NCI-H82 treated with DMSO at 0.1 percent for 48 hours (cell line): ENCODE measurements around the gene TOM1L2.

Experiments
- DNase-seq: peaks from one replicate; lab custom pipeline; 2025; ENCODE audit not compliant: unreplicated experiment; lab: John Stamatoyannopoulos, UW

Gene TOM1L2

DNA sequence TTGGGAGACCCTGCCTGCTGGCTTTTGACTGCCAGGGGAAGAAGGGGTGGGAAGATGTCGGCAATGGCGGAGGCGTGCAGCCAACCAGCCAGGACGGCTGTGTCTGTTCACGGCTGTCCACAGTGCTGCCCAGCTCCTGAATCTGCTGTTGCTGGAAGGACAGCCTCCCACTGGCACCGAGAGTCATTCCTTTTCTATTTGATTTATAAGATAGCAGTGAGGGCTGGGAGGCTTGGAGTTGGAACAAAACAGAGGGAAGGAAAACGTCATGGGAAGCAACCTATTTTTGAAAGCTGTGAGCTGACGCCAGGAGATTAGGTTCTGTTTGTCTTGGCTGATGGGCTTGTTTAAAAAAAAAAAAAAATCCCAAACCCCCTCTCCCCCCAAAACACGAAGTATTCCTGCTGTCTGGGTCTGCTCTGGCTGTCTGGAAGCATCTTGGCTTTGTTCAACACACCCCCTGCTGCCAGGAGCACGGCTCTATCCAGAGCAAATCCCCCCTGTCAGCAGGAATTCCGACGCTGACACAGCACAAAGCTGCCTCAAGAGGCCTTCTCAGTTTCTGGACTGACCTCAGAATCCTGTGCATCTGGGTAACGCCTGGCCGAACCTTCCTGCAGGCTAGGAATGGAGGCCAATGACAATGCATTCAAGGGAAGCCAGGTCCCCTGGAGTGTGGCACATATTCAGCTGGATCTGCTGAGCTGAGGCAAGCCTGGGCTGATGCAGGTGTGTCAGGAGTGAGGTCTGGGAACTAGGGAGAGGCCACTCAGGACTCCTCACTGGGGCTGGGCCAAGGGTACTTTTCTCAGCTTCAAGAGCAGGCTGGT is 94.5 kb downstream of the TOM1L2 start:
- no peak for DNase-seq

GRCh38 chr17:17876959-17877528 is 95.2 kb downstream of the TOM1L2 start:
- no peak for DNase-seq

- no peak for DNase-seq
Measured at GRCh38 chr17:17874478-17874877, 97.7 kb downstream of the TOM1L2 start.

- DNase-seq, result no peak
Measured at GRCh38 chr17:17873450-17873991, 98.7 kb downstream of the TOM1L2 start.

GRCh38 chr17:17872547-17873345 is 99.5 kb downstream of the TOM1L2 start:
- DNase-seq, result no peak

- no peak for DNase-seq
Measured at GRCh38 chr17:17871913-17872312, 100.3 kb downstream of the TOM1L2 start.

- DNase-seq, result no peak
Measured at GRCh38 chr17:17870247-17870646, 102.0 kb downstream of the TOM1L2 start.

DNA sequence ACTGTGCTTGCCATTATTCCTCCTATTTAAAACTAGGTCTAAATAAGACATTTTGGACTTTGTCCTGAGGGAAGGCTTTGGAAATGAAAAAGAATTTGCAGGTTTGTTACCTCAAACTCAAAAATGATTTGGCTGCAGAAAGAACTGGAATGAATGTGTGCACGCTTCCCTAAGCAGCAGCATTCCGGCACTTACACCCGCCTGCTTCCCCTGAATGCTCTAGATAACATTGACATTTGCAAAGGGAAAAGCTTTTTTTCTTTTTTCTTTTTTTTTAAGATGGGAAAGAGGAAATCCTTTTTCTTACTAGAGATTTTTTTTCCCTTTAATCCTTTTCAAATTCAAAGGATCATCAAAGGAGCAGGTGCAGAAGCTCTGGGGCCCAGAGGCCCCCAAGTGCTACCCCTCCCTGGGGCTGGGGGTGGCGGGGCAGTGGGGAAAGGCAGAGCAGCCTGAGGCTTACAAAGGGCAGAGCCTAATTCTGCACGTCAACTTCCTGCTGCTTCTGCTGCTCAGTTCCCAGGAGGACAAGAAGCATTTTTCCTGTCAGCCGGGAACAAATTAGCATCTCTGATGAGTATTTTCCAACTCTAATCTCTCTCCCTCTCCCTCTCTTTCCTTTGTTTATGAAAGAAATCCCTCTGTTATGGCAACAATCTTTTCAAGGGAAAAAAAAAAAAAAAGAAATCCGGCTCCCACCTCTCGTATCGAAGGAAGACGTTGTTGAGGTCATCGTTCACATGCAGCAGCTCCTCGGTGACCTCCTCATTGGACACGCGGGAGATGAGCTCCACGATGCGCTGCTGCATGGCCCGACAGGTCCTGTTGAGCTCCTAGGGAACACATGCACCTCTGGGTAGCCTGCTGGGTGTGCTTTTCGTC is 103.3 kb downstream of the TOM1L2 start:
- no peak for DNase-seq

- no peak for DNase-seq
Measured at GRCh38 chr17:17866897-17867296, 105.3 kb downstream of the TOM1L2 start.

- no peak for DNase-seq
Measured at GRCh38 chr17:17866425-17866824, 105.8 kb downstream of the TOM1L2 start.

- no peak for DNase-seq
Measured at GRCh38 chr17:17865035-17865434, 107.2 kb downstream of the TOM1L2 start.

DNA sequence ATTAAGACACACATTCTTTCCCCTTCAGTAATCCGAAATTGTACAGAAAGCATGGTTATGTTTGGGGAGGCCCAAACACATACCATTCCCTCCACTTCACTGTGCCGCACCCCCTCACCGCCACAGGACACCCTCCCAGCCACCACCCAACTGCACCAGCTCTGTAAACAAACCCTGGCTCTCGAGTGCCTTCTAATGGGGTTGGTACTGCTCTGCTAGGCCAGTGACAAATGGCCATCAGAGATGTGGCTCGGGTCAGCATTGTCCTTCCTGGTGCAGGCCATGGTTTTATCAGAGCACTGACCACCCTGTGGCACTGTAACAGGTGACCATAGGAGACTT is 111.5 kb downstream of the TOM1L2 start:
- DNase-seq, result no peak

DNA sequence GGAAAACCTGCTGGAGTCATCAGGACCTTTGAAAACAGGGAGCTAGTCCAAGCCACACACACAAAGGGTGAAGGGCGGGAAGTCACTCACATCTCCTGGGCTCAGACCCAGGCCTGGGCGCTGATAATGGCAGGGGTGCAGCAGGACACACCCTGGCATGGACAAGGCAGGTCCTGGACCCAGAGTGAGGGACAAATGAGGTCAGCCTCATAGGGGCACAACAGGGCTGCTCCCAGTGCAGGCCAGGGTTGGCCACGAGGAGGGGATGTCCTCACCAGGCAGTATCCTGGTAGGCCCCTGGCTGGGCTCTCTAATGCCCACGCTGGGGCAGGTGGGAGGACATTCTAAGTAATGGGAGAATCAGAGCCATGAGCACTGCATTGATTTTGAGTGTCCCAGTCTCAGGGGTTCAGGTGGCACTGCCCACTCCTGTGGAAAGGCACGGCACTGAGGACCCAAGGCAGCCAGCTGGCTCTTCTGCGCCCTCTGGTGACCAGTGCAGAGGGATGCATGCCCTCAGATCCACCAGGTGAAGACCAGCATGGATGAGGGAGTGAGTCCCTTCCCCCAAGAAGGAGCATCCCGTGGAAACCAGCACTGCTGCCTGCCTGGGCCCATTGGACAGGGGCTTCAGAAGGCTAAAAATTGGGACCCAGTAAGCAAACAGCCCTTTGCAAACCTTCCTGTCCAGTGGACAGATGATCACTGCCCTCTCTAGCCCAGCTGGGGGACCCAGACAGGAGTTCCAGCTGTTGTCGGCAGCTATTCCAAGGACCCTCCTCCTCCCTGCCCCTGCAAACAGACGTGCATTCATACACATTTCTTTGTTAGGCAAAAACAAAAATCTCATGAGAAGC is 112.1 kb downstream of the TOM1L2 start:
- no peak for DNase-seq

DNA sequence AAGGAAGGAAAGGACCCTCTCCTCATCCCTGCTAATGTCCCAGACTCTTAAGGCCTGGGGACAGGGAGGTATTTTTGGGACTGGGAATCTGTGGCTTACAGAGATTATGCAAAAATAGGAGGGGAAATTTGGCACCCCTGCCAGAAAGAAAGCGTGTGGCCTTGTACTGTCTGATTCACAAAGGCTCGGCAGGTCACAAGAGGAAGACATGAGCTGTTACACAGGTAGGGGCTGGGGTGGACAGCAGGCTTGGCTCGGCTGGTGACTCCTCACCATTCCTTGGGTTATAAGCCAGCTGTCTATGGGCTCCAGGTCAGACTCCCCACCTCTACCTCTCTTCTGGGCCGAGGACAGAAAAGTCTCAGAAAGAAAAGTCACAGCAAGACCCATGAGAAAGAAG is 114.7 kb downstream of the TOM1L2 start:
- no peak for DNase-seq

DNA sequence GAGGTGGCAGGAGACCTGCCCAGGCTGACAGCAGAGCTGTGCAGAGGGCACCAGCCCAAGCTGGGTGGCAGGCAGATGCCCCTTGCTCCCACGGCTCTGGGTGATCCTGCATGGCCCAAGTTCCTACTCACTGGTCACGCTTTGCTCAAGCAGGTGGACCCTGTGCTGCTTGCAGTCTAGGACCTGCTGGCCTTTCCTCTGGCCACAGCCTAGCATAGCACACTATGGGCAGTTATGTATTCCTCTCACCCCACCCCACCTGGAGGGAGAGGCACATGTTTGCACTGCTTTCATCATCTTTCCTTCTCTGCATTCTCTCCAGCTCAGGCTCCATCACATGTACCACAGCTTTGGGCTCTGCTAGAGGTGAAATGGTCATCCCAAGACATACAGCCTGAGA is 115.8 kb downstream of the TOM1L2 start:
- no peak for DNase-seq

DNA sequence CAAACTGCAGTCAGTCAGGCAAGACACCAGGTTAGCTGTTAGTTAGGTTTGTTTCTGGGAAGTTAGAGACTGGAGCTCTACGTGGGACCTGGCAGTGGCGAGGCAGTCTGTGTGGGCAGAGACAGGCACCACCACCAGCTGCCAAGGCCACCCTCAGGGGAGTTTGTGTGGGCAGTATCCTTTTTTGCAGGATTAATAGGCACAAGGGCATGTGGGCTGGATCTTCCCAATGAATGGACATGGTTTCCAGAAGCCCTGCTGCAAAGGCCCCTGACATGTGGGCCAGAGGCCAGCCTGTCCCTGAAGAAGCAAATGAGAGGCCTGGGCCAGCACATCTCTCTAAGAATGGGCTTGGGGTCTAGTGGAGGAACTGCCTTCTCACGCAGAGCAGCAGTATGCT is 116.2 kb downstream of the TOM1L2 start:
- DNase-seq, result no peak

- no peak for DNase-seq
Measured at GRCh38 chr17:17853811-17854447, 118.3 kb downstream of the TOM1L2 start.

DNA sequence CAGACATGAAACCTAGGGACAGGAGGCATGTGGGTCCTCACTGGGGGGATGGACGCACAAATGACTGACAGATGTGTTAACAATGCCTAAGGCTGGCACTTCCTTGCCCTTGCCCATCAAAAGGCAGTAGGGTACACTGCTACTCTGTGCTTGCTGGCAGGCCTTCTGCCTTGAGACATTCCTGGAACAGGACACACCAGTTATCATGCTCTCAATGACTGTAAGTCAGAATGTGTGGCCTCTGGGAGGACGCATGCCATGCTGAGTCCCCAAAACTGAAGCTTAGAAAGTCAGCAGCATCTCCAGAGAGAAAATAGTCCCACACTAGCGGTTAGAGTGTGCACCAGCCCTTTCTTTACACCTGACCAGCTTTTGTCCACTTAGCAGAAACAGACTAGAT is 119.3 kb downstream of the TOM1L2 start:
- DNase-seq, result no peak
